A204.1 (cell line): ENCODE measurements around the gene PHOSPHO1.
"Not testable (repeated sequence)": the region's sequence is repeated elsewhere in the genome, so short reads cannot be mapped to it uniquely, and the experiment has no call there.

Source experiments
- FAIRE-seq: peaks from 2 replicates; lab custom pipeline; 2012; peaks lifted over from hg19 to GRCh38; lab: Jason Lieb, UNC

PHOSPHO1 gene, protein sequence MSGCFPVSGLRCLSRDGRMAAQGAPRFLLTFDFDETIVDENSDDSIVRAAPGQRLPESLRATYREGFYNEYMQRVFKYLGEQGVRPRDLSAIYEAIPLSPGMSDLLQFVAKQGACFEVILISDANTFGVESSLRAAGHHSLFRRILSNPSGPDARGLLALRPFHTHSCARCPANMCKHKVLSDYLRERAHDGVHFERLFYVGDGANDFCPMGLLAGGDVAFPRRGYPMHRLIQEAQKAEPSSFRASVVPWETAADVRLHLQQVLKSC

DNA sequence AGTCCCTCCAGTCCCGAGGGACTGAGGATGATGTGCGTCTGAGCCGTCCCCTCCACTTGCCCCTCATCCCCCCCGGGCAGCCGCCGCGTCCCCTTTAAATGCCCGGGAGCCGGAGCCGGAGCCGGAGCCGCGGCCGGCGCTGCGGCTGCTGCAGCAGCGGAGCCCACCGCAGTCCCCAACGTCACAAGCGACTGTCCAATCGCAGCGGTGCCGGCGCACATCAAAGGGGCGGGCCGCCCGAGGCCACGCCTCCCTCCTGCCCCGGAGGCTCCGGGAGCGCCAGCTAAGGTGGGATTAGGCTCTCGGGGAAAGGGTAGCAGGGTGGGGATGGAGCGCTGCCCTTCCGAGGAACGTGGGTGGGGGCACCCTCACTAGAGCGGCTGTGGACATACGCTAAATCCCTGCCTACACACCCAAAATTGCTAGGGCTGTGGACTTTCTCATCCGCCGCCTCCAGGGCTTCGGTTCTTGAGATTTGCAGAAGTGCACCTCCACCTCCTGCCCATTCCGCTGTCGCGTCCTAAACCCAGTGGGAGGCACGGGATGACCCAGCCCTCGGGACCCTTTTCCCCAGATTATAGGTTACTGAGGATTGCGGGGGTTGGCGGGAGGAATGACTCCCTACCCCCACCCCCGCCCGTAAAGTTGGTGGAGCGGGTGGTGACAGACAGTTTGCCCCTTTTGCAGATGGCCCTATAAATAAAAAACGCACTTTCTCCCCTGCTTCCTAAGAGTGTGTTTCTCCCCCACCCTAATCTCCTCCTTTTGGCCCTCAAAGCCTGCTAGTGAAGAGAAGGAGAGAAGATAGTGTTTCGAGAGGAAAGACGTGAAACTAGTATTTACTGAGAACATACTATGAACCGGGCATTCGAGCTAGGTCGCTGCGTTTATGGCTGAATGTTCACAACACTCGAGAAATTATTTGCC is at the start of gene PHOSPHO1:
Gene PHOSPHO1, minus strand, starts transcription at position 152 of the 927 bp plus-strand sequence. CDS start 4,096 bp downstream, outside the sequence.
- no peak for FAIRE-seq

DNA sequence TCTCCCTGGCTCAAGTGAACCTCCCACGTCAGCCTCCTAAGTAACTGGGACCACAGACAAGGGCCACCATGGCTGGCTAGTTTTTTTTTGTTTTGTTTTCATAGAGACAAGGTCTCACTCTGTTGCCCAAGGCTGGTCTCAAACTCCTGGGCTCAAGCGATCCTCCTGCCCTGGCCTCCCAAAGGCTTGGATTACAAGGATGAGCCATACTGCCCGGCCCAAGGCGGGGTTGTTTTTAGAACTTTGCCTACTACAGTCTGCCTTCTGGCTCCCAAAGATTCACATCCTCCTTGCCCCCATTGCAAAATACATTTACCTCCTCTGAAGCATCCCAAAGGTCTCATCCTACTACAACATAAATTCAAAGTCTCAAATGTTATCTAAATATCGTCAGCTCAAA is 49.5 kb upstream of the PHOSPHO1 start:
- FAIRE-seq = no peak

DNA sequence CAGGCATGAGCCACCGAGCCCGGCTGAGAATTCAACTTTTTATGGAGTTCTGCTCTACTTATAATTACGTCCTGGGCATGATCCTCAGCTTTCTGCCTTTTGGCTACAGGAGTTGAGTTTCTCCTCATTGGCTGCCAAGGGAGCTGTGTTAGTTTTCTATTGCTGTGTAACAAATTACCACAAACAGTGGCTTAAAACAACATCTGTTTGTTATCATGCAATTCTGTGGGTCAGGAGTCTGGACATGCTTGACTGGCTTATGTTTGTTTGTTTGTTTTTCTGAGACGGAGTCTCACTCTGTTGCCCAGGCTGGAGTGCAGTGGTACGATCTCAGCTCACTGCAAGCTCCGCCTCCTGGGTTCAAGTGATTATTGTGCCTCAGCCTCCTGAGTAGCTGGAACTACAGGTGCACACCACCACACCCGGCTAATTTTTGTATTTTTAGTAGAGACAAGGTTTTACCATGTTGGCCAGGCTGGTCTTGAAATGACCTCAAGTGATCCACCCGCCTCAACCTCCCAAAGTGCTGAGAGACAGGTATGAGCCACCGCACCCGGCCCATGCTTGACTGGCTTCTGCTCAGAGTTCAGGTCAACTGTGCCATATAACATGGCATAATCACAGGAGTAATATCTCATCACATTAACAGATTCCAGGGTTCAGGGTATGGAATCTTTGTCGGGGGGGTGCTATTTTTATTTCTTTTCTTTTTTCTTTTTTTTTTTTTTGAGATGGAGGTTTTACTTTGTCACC is 48.9 kb upstream of the PHOSPHO1 start:
- not testable (repeated sequence) for FAIRE-seq

DNA sequence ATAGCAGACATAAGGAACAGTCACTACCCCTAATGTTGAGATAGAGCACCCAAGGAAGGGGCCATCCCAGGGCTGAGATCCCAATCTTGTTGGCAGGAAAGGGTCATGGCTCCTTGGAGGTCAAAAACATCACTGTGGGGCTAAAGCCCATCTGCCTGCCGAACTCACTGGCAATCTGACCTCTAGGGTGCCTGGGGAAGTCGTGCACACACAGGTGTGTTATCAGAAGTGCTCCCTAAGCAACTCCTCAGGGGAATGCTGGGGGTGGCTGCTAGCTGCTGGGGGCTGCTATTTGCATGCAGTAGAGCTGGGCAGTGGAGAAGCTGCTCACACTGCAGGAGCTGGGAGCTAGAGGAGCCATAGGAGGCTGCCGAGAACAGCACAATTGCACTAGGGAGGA is 47.5 kb upstream of the PHOSPHO1 start:
- no peak for FAIRE-seq

DNA sequence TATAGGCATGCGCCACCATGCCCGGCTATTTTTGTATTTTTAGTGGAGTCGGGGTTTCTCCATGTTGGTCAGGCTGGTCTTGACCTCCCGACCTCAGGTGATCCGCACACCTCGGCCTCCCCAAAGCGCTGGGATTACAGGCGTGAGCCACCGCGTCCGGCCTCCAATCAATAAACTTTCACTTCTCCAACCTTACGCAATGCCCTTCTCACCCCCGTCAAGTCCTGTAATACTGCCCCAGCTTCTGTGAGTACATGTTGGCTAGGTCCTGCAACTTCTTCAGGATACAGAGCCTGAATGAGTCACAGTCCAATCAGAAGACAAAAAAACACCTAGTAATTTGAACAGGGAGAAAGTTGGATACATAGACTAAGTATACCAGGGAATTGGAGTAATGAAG is 47.1 kb upstream of the PHOSPHO1 start:
- FAIRE-seq = no peak

DNA sequence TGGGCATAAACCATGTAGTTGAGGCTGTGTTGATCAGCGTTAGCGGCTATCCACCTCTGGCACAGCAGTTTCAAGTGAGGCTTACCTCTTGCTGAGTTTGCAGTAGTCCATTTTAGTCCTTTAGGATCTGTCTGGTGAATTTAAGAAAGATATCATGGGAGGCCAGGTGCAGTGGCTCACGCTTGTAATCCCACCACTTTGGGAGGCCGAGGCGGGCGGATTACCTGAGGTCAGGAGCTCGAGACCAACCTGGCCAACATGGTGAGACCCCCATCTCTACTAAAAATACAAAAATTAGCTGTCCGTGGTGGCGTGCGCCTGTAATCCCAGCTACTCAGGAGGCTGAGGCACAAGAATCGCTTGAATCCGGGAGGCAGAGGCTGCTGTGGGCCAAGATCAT is 45.4 kb upstream of the PHOSPHO1 start:
- not testable (repeated sequence) for FAIRE-seq

DNA sequence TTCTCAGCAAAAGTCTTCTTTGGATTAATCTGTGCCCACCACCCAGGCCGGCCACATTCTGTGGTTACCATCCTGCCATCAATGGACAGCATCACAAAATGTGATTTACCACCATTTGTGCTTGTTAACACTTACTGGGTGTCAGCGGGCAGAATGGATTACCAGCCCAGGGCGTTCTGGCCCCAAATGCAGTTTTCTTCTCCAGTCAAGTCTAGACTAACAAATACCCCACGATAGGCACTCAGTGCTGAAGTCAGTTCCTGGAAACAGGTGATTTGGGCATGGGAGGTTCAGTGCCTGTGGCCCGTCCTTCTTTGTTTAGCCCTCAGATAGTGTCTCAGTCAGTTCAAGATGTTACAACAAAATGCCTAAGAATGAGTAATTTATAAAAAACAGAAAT is 38.8 kb upstream of the PHOSPHO1 start:
- FAIRE-seq = no peak

DNA sequence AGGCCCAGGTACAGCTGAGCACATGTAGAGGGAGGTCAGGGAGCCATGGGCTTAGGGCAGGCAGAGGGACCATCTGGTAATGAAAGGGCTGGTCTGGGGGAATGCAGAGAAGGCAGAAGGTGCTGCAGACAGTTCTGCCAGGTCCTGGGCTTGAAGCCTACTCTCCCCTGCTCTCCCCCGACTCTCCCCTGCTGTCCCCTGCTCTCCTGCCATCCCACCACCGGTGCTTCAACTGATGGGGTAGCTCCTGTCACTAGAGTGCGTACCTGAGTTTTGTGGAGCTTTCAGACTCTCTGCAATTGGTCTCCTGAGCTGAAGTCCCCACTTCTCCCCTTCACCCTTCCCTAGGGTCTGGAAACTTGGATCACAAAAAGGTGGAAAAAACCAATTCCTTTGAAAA is 37.3 kb upstream of the PHOSPHO1 start:
- no peak for FAIRE-seq

DNA sequence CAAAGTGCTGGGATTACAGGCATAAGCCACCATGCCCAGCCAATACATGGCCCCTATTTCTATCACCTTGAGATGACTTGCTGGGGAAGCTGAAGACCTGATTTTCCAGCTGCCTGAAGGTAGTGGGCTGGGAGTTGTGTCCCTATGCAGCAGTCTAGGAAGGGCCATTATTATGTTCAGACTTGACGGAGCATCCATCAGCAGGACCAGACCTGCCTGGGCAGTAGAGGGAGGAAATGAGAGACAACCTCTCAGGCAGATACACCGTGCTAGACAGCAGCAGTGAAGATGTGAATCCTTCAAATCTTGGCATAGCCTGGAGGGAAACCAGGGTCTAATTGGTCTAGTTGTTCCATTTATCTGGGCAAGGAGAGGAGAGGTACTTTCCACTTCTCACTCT is 35.6 kb upstream of the PHOSPHO1 start:
- FAIRE-seq = no peak

DNA sequence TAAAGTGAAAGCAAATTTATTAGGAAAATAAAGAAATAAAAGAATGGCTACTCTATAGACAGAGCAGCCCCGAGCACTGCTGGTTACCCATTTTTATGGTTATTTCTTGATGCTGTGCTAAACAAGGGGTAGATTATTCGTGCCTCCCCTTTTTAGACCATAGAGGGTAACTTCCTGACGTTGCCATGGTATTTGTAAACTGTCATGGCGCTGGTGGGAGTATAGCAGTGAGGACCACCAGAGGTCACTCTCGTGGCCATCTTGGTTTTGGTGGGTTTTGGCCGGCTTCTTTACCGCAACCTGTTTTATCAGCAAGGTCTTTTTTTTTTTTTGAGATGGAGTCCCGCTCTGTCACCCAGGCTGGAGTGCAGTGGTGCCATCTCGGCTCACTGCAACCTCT is 31.0 kb upstream of the PHOSPHO1 start:
- not testable (repeated sequence) for FAIRE-seq

DNA sequence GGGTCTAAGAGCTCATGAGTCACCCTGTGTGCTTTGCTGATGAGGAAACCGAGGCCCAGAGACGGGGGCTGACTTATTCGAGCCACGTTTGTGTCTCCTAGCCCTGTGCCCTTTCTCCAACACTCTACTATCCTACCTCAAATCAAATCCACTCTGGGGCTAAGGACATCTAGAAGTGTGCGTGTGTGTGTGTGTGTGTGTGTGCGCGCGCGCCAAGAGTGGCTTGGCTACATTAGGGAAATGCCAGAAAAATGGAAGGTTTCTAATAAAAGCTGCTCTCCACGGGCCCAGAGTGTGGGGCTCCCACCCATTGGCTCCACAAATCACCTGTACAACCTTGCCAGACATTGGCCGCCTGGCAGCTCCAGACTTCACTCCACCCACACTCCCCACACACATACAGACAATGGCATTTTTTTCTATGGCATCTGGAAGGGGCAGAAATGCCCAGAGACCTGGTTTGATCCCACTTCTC is 30.3 kb upstream of the PHOSPHO1 start:
- FAIRE-seq = no peak

DNA sequence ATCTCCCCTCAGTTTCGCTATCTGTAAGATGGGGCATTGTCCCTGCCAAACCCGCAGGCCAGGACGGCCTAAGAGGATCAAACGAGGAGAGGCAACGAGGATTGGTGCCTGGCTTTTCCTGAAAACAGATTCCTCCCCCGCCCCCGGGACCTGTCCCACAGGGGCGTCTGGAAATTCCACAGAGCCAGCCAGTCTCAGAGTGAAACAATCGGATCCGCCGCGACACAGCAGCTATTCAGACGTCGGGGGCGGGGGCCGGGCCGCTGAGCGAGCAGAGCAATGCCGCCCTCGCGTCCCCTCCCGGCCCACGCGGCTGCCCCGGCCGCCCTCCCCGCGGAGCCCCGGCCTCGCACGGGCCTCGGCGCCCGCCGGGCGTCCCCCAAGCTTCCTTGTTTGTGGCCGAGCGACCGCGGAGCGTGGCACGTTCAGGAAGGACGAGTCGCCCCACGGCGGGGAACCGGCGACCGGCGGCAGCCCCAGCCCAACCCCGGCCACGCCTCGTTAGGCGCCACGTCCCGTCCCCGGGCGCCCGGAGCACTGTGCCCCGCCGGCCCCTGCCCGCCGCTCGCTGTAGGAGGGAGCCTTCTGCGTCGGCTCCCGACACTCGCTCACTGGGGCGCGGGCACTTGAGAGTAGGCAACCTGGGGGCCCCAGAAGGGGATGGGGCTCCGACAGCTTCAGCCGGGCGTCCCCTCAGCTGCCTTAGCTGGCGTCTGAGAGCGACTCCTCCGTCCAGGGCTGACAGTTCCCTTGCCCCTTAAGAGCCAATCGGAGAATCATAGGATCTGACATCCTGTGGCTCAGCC is 29.6 kb upstream of the PHOSPHO1 start:
- no peak for FAIRE-seq

DNA sequence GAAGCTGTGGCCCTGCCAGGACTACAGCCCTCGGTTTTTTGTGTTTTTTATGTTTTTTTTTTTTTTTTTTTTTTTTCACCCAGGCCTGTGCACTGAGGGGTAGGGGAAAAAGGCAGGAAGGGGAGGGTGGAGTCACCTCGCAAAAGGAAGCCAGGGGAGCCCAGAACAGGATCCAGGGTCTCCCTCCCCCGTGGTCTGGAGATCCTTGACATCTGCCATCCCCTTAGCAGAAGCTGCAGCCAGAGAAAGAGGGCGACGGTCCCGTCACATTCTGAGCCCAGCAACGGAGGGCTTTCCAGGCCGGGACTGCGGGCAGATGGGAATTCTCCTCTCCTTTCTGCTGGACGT is 29.1 kb upstream of the PHOSPHO1 start:
- no peak for FAIRE-seq

DNA sequence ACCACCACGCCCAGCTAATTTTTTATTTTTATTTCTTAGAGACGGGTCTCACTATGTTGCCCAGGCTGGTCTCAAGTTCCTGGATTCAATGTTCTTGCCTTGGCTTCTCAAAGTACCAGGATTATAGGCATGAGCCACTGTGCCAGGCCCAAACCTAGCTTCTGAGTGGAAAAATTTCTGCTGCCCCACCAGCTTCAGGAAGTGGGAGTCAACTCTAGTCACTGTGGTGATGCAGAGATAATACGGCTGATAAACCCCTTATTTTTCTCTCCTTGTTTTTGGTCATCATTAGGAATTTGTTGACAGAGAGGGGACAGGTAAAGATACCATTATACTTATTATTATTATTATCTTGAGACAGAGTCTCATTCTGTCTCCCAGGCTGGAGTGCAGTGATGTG is 27.8 kb upstream of the PHOSPHO1 start:
- no peak for FAIRE-seq

DNA sequence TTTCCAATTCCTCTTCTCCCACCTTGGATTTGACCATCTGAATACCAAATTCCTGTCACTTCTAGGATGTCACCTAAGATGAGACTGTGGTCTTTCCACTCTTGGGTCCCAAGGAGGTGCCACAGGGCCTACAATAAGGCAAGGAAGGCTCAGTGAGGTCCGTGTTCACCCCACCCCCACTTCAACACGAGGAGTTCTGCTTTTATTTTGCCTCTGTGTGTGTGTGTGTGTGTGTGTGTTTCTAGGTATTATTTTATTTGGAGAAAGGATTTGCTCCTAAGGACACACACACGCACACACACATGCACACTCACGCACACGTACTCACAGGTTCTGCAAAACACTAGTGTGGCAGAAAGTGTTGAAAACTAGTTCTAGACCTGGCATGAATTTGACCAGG is 24.5 kb upstream of the PHOSPHO1 start:
- no peak for FAIRE-seq

DNA sequence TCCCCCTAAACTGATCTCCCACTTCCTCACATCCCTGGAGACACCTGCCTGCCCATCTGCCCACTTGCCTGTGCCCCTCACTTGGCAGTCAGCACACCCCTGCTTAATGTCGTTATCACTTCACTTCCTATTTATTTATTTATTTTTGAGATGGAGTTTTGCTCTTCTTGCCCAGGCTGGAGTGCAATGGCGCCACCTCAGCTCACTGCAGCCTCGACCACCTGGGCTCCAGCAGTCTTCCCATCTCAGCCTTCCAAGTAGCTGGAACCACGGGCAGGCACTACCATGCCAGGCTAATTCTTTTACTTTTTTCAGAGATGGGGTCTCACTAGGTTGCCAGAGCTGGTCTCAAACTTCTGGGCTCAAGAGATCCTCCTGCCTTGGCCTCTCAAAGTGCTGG is 23.5 kb upstream of the PHOSPHO1 start:
- no peak for FAIRE-seq

DNA sequence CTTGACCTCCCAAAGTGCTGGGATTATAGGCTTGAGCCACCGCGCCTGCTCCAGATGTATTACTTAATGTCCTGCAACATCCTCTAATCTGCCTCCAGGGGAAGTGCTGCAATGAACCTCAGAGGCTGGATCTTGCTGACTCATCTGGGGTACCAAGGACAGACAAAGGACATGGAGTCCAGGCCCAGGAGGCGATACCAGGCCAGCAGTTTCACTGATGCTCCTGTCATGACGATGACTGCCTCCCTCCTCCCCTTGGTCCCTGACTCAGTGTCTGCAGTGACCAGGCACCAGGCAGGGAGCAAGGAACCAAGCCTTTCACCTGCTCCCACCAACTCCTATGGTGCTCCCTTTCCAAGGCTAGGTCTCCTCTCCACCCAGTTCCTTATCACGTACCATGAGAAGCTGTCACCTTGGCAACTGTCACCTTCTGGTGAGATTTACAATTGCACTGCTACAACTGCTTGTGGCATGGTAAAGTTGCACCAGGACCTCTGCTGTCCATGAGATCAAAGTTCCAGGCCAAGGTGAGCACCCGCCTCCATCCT is 21.6 kb upstream of the PHOSPHO1 start:
- no peak for FAIRE-seq

DNA sequence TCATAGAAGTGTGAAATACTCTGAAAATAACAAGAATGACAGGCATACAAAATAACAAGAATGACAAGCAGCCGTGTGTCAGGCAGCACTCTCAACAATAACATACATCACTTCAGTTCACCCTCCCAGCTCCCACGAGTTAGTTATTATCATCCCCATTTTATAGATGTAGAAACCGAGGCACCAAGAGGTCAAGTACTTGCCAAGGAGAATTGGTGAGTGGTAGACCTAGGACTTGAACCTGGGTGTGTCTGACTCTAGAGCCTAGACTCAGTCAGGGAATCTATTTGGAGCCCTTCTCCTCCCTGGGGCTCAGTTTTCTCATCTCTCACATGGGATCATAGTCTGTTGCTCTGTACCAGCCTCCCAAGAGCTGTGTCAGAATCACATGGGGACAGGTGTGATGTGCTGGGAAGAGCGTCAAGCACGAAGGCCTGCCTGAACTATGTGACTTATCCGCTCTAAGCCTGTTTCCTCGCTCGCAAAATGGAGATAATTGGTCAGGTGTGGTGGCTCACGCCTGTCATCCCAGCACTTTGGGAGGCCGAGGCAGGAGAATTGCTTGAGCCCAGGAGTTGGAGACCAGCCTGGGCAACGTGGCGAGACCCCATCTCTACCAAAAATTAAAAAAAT is 19.4 kb upstream of the PHOSPHO1 start:
- FAIRE-seq = no peak

DNA sequence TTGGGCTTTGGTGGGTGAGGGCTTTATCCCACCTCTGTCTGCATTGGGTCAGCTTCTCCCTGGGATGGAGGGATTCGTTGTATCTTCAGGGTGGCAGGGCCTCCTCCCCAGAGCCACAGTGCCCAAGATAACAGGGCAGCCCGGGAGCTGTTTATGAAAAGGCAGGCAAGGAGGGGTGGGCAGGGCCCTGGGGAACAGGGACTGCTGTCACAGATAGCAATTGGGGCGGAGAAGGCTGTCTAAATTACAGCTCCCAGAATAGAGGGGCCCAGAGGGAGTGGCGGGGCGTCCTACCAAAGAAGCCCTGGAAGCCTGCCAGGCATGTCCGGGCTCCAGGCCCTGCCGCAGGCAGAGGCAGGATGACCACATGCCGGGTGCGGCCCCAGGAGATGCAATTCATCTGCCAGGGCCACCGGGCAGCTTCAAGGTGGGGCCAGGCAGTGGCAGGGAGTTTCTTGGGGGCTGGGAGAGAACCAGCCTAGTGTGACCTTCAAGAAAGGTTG is 18.8 kb upstream of the PHOSPHO1 start:
- no peak for FAIRE-seq

DNA sequence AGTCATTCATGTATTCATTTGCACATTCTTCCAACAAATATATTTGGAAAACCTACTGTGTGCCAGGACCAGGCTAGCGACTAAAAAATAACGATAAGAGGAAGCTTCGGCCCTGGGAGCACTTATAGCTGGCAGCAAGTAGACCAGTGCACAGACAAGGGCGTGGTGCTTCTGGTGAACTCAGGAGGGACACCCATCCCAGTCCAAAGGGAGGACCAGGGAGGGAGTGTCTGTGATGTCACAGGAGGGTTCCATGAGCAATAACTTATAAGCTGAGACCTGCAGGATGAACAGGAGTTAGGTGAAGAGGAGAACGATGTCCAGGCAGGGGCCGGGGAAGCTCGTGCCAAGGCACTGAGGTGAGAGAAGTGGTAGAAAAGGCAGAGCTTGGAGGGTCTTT is 17.4 kb upstream of the PHOSPHO1 start:
- FAIRE-seq = no peak

DNA sequence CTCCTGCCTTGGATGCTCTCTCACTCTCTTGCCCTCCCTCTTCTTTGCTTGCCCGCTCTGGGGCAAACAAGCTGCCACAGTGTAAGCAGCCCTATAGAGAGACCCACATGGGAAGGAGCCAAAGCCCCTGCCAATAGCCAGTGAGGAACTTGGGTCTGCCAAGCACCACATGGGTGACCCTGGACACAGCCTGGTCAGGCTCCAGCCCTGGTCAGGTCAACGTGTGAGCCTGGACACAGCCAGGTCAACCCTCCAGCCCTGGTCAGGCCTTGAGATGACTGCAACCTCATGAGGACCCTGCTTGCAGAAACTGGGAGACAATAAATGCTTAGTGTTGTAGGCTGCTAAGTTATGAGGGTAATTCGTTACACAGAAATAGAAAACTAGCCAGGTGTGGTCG is 14.3 kb upstream of the PHOSPHO1 start:
- FAIRE-seq = no peak
